Neural crest cell (in vitro differentiated cells): Measurements from ENCODE around the gene PRKRIP1. TPM values are rescaled to one million over a fixed set of nuclear protein-coding genes. Genes with fewer than 3 reads are reported as not detected.
"Not testable (repeated sequence)": the region's sequence is repeated elsewhere in the genome, so short reads cannot be mapped to it uniquely, and the experiment has no call there.

Experiments
- DNase-seq: peaks from one replicate; pipeline ENCODE4 v3.0.0; 2021; ENCODE audit warnings: low read depth, mixed read lengths, low spot score
- H3K27ac Mint-ChIP-seq: one replicate; pipeline ENCODE4 v1.8.0; 2021; ENCODE audit warnings: mild to moderate bottlenecking, mixed read lengths; ENCODE audit not compliant: unreplicated experiment
- H3K27me3 Mint-ChIP-seq: 2 replicates; pipeline ENCODE4 v1.8.0; 2021; ENCODE audit warnings: low read depth, mild to moderate bottlenecking, mixed read lengths
- H3K36me3 Mint-ChIP-seq: 2 replicates; pipeline ENCODE4 v1.8.0; 2021; ENCODE audit warnings: low read depth, mild to moderate bottlenecking, mixed read lengths
- H3K4me1 Mint-ChIP-seq: 2 replicates; pipeline ENCODE4 v1.8.0; 2021; ENCODE audit warnings: mixed read lengths
- H3K4me3 Mint-ChIP-seq: one replicate; pipeline ENCODE4 v1.8.0; 2021; ENCODE audit warnings: mild to moderate bottlenecking, mixed read lengths
- H3K9me3 Mint-ChIP-seq: 2 replicates; pipeline ENCODE4 v1.8.0; 2021; ENCODE audit warnings: mixed read lengths
- long read RNA-seq: library from polyadenylated mRNA; unstranded; transcript quantifications from one replicate; pipeline ENCODE4 v2.0.0, GENCODE V29; 2020
- total RNA-seq: library from RNA; stranded (reverse); gene quantifications from 2 replicates; pipeline ENCODE4 v1.2.1, GENCODE V29; 2021
- TF ChIP-seq, protein P1 (sequence below): fragments of 200-600 bp; sonication (generic); conservative IDR thresholded peaks from 2 replicates; pipeline ENCODE4 v1.5.0; 2021; ENCODE audit warnings: antibody characterized with exemption, mild to moderate bottlenecking

PRKRIP1 gene, protein sequence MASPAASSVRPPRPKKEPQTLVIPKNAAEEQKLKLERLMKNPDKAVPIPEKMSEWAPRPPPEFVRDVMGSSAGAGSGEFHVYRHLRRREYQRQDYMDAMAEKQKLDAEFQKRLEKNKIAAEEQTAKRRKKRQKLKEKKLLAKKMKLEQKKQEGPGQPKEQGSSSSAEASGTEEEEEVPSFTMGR
- 38.3 and 41.9 TPM in 2 replicates for total RNA-seq
- long read RNA-seq, transcript PRKRIP1-203 (3 exons, 2,045 nt) = minor isoform, 5 of 34 reads
- long read RNA-seq, transcript PRKRIP1-201 (6 exons, 2,159 nt) = major isoform, 23 of 34 reads
- long read RNA-seq, partial matches to known transcripts = 3 of 34 reads
- long read RNA-seq, other reads (novel, unspliced or antisense) = 3 of 34 reads

DNA sequence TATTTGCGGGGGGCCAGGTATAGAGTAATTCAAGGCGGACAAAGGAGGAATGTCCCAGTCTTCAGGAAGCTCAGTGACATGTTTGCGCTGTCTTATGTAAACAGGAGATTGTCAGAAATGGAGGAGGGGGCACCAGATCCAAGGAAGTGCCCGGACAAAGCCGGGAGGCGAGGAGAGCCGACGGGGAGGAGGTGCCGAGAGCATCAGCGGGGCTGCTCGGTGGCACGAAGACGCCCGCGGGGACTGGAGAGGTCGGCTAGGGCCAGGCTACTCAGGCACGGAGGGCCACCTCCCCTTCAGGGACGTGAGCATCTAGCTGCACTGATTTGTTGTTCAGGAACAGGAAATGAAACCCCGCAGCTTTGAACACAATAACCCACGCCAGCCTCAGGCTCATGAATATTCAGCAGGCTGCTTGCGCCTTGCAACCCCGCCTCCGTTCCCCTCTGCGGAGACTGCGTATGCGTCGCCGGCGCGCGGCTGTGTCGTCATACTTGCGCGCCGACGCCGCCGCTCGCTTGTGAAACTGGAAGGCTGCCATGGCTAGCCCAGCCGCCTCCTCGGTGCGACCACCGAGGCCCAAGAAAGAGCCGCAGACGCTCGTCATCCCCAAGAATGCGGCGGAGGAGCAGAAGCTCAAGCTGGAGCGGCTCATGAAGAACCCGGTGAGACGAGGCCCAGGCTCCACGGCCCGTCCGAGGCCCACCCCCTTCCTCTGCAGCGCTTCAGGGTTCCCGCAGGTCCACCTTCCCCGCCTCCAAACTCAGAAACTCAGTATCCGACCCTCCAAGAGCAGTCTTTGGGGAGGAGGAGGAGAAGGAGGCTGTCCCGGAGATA is at the start of gene PRKRIP1:
PRKRIP1 (plus strand) TSS at position 491 of the 837 bp plus-strand sequence; CDS start at position 540, 49 bp downstream.
- H3K4me3 Mint-ChIP-seq = peak within 1 kb of the TSS; percentile 91
- peaks cover 14% of the 10 kb centered on the region for H3K36me3 Mint-ChIP-seq
- H3K27me3 Mint-ChIP-seq = no peaks in the 10 kb centered on the region
- peaks cover 23% of the 10 kb centered on the region for H3K4me1 Mint-ChIP-seq
- no peaks in the 10 kb centered on the region for H3K9me3 Mint-ChIP-seq
- TF ChIP-seq, protein P1, sequence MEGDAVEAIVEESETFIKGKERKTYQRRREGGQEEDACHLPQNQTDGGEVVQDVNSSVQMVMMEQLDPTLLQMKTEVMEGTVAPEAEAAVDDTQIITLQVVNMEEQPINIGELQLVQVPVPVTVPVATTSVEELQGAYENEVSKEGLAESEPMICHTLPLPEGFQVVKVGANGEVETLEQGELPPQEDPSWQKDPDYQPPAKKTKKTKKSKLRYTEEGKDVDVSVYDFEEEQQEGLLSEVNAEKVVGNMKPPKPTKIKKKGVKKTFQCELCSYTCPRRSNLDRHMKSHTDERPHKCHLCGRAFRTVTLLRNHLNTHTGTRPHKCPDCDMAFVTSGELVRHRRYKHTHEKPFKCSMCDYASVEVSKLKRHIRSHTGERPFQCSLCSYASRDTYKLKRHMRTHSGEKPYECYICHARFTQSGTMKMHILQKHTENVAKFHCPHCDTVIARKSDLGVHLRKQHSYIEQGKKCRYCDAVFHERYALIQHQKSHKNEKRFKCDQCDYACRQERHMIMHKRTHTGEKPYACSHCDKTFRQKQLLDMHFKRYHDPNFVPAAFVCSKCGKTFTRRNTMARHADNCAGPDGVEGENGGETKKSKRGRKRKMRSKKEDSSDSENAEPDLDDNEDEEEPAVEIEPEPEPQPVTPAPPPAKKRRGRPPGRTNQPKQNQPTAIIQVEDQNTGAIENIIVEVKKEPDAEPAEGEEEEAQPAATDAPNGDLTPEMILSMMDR = no peak
- peak; percentile 74 for DNase-seq
- H3K27ac Mint-ChIP-seq = peak within 1 kb of the TSS; percentile 100

DNA sequence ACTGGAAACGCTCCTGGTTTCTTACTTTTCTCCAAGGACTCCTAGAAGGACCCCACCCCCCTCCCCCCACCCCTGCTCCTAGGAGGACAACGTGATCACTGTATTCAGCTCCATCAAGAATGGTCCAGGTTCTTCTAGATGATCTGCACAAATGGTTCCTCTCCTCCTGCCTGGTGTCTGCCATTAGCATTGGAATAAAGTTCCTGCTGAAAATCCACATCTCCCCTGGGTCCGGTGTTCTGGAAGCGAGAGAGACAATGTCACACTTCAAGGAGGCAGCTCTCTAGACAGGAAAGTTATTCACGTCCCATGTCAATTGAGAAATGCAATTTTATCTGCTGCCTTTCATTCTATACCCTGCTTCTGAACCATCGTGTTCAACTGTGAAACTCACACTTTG is 49.2 kb upstream of the PRKRIP1 start:
- H3K9me3 Mint-ChIP-seq, H3K4me3 Mint-ChIP-seq, H3K27me3 Mint-ChIP-seq, H3K4me1 Mint-ChIP-seq, H3K27ac Mint-ChIP-seq, DNase-seq, H3K36me3 Mint-ChIP-seq: not testable (repeated sequence)

DNA sequence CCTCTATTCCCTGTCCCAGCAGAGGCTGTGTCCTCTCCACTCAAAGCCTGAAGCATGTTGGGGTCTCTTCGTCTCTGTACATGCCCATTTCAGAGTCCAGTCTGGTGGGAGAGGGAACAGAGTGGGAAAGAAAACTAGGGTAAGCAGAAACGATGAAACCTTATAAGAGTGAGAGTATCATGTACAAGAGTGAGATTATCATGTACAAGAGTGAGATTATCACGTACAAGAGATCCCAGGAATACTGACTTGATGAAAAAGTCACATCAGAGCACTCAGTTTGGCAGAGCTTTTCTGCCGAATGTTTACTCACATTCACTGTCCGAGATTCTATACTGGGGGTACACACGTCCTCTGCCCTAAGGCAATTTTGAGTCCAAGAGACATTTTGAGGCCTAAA is 39.8 kb upstream of the PRKRIP1 start, which contains the start of gene SPDYE6:
SPDYE6 (minus strand) TSS at position 101 of the 400 bp plus-strand sequence. CDS start 421 bp downstream, outside the sequence.
- not testable (repeated sequence) for H3K4me3 Mint-ChIP-seq, H3K36me3 Mint-ChIP-seq, H3K27me3 Mint-ChIP-seq, DNase-seq, H3K4me1 Mint-ChIP-seq, H3K27ac Mint-ChIP-seq, H3K9me3 Mint-ChIP-seq

DNA sequence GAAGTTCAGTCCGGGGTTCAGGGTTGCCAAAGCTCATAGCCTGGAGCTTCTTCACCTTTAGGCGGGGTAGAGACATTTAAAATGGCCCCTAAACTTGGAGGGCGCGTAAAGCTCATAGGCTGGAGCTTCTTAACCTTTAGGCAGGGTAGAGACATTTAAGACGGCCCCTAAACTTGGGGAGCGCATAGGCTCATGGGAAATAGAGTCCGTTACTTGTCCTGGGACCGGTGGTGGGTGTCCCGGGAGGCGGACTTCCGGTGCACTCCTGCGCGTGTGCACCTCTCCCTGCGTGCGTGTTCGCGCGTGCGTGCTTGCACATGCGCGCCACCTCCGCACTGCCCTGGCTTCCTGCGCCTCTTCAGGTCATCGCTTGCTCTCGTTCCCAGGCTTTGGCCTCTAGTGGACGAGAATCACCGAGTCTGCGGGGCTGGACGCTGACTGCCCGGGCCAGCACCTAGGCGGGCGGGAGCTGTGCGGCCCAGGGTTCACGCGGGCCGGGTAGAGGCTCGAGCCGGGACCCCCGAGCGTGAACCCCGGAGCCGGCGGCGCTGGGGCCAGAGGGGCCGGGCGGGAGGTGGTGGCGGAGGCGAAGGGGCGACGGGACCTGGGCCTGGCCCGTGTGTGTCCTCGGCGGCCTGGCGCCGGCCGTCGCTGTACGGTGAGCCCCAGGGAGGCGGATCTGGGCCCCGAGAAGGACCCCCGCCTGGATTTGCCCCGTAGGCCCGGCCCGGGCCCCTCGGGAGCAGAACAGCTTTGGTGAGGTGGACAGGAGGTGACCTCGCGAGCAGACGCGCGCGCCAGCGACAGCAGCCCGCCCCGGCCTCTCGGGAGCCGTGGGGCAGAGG is 32.4 kb upstream of the PRKRIP1 start:
- not testable (repeated sequence) for H3K36me3 Mint-ChIP-seq

DNA sequence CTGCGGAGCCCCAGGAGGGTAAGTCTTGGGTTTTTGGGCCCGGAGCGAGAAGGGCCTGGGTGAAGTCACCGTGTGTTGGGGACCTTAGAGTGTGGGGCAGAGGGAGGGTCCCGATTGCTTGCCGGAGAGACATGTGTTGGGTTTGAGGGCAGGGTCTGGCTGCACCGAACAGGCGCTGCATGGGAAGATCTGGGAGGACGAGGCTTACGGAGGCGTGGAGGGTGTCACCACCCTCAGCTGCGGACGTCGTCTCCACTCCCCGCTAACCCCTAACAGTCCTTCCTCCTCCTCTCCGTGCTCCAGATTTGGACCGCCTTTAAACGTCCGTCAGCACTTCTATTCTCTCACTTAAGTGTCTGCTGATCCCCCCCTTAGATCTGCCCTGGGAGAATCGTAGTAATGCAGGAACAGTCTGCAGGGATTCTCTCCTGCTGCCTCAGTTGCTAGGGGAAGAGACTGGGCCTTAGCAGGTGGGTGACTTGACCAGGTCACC is 31.7 kb upstream of the PRKRIP1 start:
- Mint-ChIP-seq H3K27ac (peak overlapping the region; percentile 89), H3K4me3 (peak overlapping the region; percentile 96)
- DNase-seq = not testable (repeated sequence)

More for the DNA sequence above, 32.4 kb upstream of the PRKRIP1 start:
- DNase-seq = peak; percentile 86
- H3K9me3 Mint-ChIP-seq, H3K27me3 Mint-ChIP-seq: not testable (repeated sequence)
- H3K4me1 Mint-ChIP-seq = peaks cover 11% of the 10 kb centered on the region
- TF ChIP-seq, protein P1 = peak; percentile 40
- H3K27ac Mint-ChIP-seq = peak overlapping the region; percentile 81
- peak overlapping the region; percentile 96 for H3K4me3 Mint-ChIP-seq

DNA sequence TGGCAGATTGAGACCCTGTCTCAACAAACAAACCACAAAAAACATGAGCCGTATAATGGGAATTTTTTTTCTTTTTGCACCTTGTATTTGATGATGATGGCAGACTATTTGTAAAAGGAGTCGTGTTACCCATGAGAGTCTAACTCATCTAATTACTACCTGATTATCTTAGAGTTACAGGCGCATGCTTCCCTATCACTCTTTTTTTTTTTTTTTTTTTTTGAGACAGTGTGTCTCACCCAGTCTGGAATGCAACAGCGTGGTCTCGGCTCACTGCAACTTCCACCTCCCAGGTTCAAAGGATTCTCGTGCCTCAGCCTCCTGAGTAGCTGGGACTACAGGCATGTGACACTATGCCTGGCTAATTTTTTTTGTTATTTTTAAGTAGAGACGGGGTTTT is 30.8 kb upstream of the PRKRIP1 start:
- Mint-ChIP-seq H3K36me3 (peaks cover 11% of the 10 kb centered on the region), H3K4me1 (peaks cover 11% of the 10 kb centered on the region)
- H3K27ac Mint-ChIP-seq, DNase-seq, H3K4me3 Mint-ChIP-seq, H3K9me3 Mint-ChIP-seq, H3K27me3 Mint-ChIP-seq: not testable (repeated sequence)

More for the DNA sequence above, 31.7 kb upstream of the PRKRIP1 start:
- not testable (repeated sequence) for H3K27me3 Mint-ChIP-seq, H3K36me3 Mint-ChIP-seq, H3K9me3 Mint-ChIP-seq
- H3K4me1 Mint-ChIP-seq = peaks cover 11% of the 10 kb centered on the region

DNA sequence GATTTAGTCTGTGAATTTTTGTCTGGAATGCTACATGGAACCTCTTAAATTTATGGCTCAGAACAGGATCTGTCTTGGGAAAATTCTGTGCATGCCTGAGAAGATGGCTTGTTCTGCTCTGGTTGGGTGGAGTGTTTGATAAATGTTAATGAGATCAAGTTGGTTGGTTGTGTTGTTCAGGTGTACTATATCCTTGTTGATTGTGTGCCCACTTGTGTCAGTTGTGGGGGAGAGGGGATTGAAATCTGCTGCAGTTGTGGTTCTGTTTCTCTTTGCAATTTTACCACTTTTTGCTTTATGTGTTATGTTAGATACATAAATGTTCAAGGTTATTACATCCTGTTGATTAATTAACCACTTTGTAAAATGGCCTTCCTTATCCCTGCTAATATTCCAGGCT is 26.1 kb upstream of the PRKRIP1 start:
- H3K36me3 Mint-ChIP-seq = peaks cover 20% of the 10 kb centered on the region
- not testable (repeated sequence) for H3K4me1 Mint-ChIP-seq, DNase-seq, H3K4me3 Mint-ChIP-seq, H3K27ac Mint-ChIP-seq, H3K9me3 Mint-ChIP-seq, H3K27me3 Mint-ChIP-seq

DNA sequence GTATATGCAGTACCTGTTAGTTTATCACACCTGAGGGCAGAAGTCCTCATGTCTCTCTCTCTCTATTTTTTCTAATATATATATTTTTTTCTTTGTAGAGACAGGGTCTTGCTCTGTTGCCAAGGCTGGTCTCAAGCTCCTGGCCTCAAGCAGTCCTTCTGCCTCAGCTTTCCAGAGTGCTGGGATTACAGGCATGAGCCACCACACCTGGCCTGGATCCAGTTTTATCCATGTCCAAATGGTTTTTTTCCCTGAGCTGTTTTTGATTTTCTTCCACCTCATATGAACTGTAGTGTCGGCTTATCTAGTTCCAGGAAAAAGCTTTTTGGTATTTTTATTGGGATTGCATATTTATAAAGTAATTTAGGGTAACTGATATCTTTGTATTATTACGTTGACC is 23.4 kb upstream of the PRKRIP1 start:
- H3K27me3 Mint-ChIP-seq, H3K4me3 Mint-ChIP-seq, DNase-seq, H3K4me1 Mint-ChIP-seq, H3K9me3 Mint-ChIP-seq, H3K27ac Mint-ChIP-seq: not testable (repeated sequence)
- peaks cover 23% of the 10 kb centered on the region for H3K36me3 Mint-ChIP-seq
